HG03460 (cell line): Measurements from ENCODE around the gene SIRPB2.

Source experiments
- ATAC-seq: cut with Tn5 transposase; IDR thresholded peaks from one replicate; pipeline ENCODE4 v1.9.1; 2021; ENCODE audit not compliant: unreplicated experiment

The SIRPB2 gene

GRCh38 chr20:1491281-1491840, at the start of gene SIRPB2:
Gene SIRPB2, minus strand, starts transcription at chr20:1491420. Its CDS starts 61 bp downstream, at chr20:1491359.
- no peak for ATAC-seq

GRCh38 chr20:1539816-1540419, 48.7 kb upstream of the SIRPB2 start:
- ATAC-seq, result no peak

GRCh38 chr20:1538655-1539054, 47.4 kb upstream of the SIRPB2 start:
- ATAC-seq, result no peak

GRCh38 chr20:1537731-1538058, 46.5 kb upstream of the SIRPB2 start:
- no peak for ATAC-seq

- no peak for ATAC-seq
Measured at GRCh38 chr20:1536893-1537730, 45.9 kb upstream of the SIRPB2 start.

- ATAC-seq, result peak; percentile 86
Measured at GRCh38 chr20:1535420-1536175, 44.4 kb upstream of the SIRPB2 start.

- ATAC-seq, result no peak
Measured at GRCh38 chr20:1534526-1534925, 43.3 kb upstream of the SIRPB2 start.

GRCh38 chr20:1533059-1533458, 41.8 kb upstream of the SIRPB2 start:
- ATAC-seq, result no peak

- ATAC-seq, result no peak
Measured at GRCh38 chr20:1528811-1529210, 37.6 kb upstream of the SIRPB2 start.

- no peak for ATAC-seq
Measured at GRCh38 chr20:1527923-1528322, 36.7 kb upstream of the SIRPB2 start.

- ATAC-seq, result no peak
Measured at GRCh38 chr20:1526896-1527295, 35.7 kb upstream of the SIRPB2 start.

GRCh38 chr20:1526310-1526709, 35.1 kb upstream of the SIRPB2 start:
- no peak for ATAC-seq

- no peak for ATAC-seq
Measured at GRCh38 chr20:1524004-1524403, 32.8 kb upstream of the SIRPB2 start.

GRCh38 chr20:1517010-1517409, 25.8 kb upstream of the SIRPB2 start:
- no peak for ATAC-seq

- no peak for ATAC-seq
Measured at GRCh38 chr20:1513801-1514200, 22.6 kb upstream of the SIRPB2 start.

- no peak for ATAC-seq
Measured at GRCh38 chr20:1509237-1509636, 18.0 kb upstream of the SIRPB2 start.

GRCh38 chr20:1508574-1508973, 17.4 kb upstream of the SIRPB2 start:
- ATAC-seq, result no peak

- ATAC-seq, result no peak
Measured at GRCh38 chr20:1507276-1507675, 16.1 kb upstream of the SIRPB2 start.

- ATAC-seq, result no peak
Measured at GRCh38 chr20:1505871-1506270, 14.7 kb upstream of the SIRPB2 start.

- ATAC-seq, result no peak
Measured at GRCh38 chr20:1505361-1505760, 14.1 kb upstream of the SIRPB2 start.

GRCh38 chr20:1503564-1504227, 12.5 kb upstream of the SIRPB2 start:
- ATAC-seq, result peak; percentile 99
